Left kidney (tissue), 2 donors: Measurements from ENCODE around the gene ZFP91. TPM values are rescaled to one million over a fixed set of nuclear protein-coding genes. Genes with fewer than 3 reads are reported as not detected.

Experiments
- DNase-seq: peaks from one replicate; pipeline ENCODE4 v3.0.0-alpha.2; 2013
- polyA plus RNA-seq: library from polyadenylated mRNA; unstranded; fragments of 120-200 nt; gene quantifications from one replicate; pipeline ENCODE4 v1.2.1, GENCODE V29; 2013; ENCODE audit not compliant: insufficient read length

The ZFP91 gene
- polyA plus RNA-seq, 1 donor, result 72.5 TPM

GRCh38 chr11:58659404-58659803 is 80.5 kb downstream of the ZFP91 start:
- no peak for DNase-seq

GRCh38 chr11:58659910-58660570 is 81.2 kb downstream of the ZFP91 start:
- DNase-seq, result no peak

Other genes with a start within 250 kb of the ZFP91 start
- gene OR5B17, start 220.0 kb upstream of the ZFP91 start, polyA plus RNA-seq, result not detected
- gene OR5B3, start 172.2 kb upstream of the ZFP91 start, polyA plus RNA-seq, result not detected
- not detected for gene OR5B2, start 150.9 kb upstream of the ZFP91 start, polyA plus RNA-seq
- gene OR5B12, start 136.8 kb upstream of the ZFP91 start, polyA plus RNA-seq, result not detected
- not detected for gene OR5B21, start 71.0 kb upstream of the ZFP91 start, polyA plus RNA-seq
- 10.9 TPM for gene LPXN, start 3.2 kb upstream of the ZFP91 start, polyA plus RNA-seq
- 2.0 TPM for gene CNTF, start 43.6 kb downstream of the ZFP91 start, polyA plus RNA-seq
- gene GLYAT, start 152.9 kb downstream of the ZFP91 start, polyA plus RNA-seq, result 151 TPM